A549 (cell line): ENCODE measurements around the gene ZFPM1. TPM values are rescaled to one million over a fixed set of nuclear protein-coding genes. Genes with fewer than 3 reads are reported as not detected.

Experiments
- ATAC-seq, 2 experiments: fragments of 200-7000 bp in 1 of 2; fragments of >200 bp in 1 of 2; cut with Nextera tagmentation in 1 of 2; cut with Tn5 transposase in 1 of 2; 3 replicates each; pipeline versions ENCODE4 v1.8.0 to v1.9.1; 2018 to 2020; ENCODE audit warnings: mild to moderate bottlenecking in 1 of 2, moderate library complexity in 1 of 2
- CTCF ChIA-PET: fragments of 300-600 bp; sonication (Branson Sonifier 250); formaldehyde crosslinking; extraction: SDS; loops from one replicate; lab custom pipeline; 2021; ENCODE audit warnings: antibody characterized with exemption, inconsistent platforms; lab: Yijun Ruan, JAX
- POLR2A ChIA-PET: fragments of 350-600 bp; formaldehyde crosslinking; extraction: SDS; loops from one replicate; lab custom pipeline; 2021; ENCODE audit warnings: antibody characterized with exemption, inconsistent platforms; lab: Yijun Ruan, JAX
- DNase-seq, 2 experiments: peaks; one replicate each; pipeline versions ENCODE4 v3.0.0 to v3.0.0-alpha.2; 2011 to 2016; ENCODE audit warnings: low read depth in 1 of 2, low spot score in 1 of 2
- FAIRE-seq: peaks from 2 replicates; lab custom pipeline; 2011; peaks lifted over from hg19 to GRCh38; lab: Jason Lieb, UNC
- H3K27ac ChIP-seq, 2 experiments: fragments of >200 bp; sonication (Bioruptor Twin); formaldehyde crosslinking; 3 replicates each; pipeline ENCODE4 v1.5.1; 2016 to 2017
- H3K4me1 ChIP-seq: fragments of >200 bp; sonication (Bioruptor Twin); formaldehyde crosslinking; 3 replicates; pipeline ENCODE4 v1.6.1; 2016
- H3K4me2 ChIP-seq: fragments of >200 bp; sonication (Bioruptor Twin); formaldehyde crosslinking; 3 replicates; pipeline ENCODE4 v1.6.1; 2016
- H3K4me3 ChIP-seq: fragments of >200 bp; sonication (Bioruptor Twin); formaldehyde crosslinking; 3 replicates; pipeline ENCODE4 v1.5.1; 2016
- H3K9me3 ChIP-seq: fragments of >200 bp; sonication (Bioruptor Twin); formaldehyde crosslinking; 3 replicates; pipeline ENCODE4 v1.6.1; 2016
- CEBPB ChIP-seq, 2 experiments: fragments of >200 bp in 1 of 2; sonication (Bioruptor Twin) in 1 of 2; formaldehyde crosslinking in 1 of 2; IDR thresholded peaks; 2 replicates each; pipeline ENCODE4 v1.6.1; 2012 to 2016
- GATA3 ChIP-seq: IDR thresholded peaks from 2 replicates; pipeline ENCODE4 v1.6.1; 2012; ENCODE audit warnings: borderline replicate concordance
- HDAC2 ChIP-seq: fragments of 200-600 bp; sonication (generic); IDR thresholded peaks from 2 replicates; pipeline ENCODE4 v1.6.1; 2016
- HEYL ChIP-seq: fragments of 250-450 bp; sonication (Bioruptor Pico); IDR thresholded peaks from 2 replicates; pipeline ENCODE4 v1.8.0; 2021; ENCODE audit warnings: mild to moderate bottlenecking, moderate library complexity
- KDM1A ChIP-seq: fragments of 200-600 bp; sonication (generic); IDR thresholded peaks from 2 replicates; pipeline ENCODE4 v1.6.1; 2016; ENCODE audit warnings: low read depth, mild to moderate bottlenecking
- KDM5A ChIP-seq: fragments of 200-600 bp; sonication (generic); IDR thresholded peaks from 2 replicates; pipeline ENCODE4 v1.6.1; 2016; ENCODE audit warnings: antibody characterized with exemption, mild to moderate bottlenecking
- MAZ ChIP-seq: fragments of 150-350 bp; IDR thresholded peaks from 2 replicates; pipeline ENCODE4 v1.6.1; 2014; ENCODE audit warnings: antibody characterized with exemption, low read depth, low read length, borderline replicate concordance
- NFE2L2 ChIP-seq: fragments of 150-350 bp; conservative IDR thresholded peaks from 2 replicates; pipeline ENCODE4 v1.6.1; 2014; ENCODE audit warnings: low read length
- NPAS2 ChIP-seq: fragments of 250-450 bp; sonication (Bioruptor Pico); IDR thresholded peaks from 2 replicates; pipeline ENCODE4 v1.8.0; 2022; ENCODE audit warnings: mild to moderate bottlenecking, moderate library complexity, borderline replicate concordance
- NR3C1 ChIP-seq: fragments of >200 bp; sonication (Bioruptor Twin); formaldehyde crosslinking; IDR thresholded peaks from 3 replicates; pipeline ENCODE4 v1.6.1; 2017
- TFCP2L1 ChIP-seq: fragments of 250-450 bp; sonication (Bioruptor Pico); IDR thresholded peaks from 2 replicates; pipeline ENCODE4 v1.5.0; 2021; ENCODE audit warnings: mild to moderate bottlenecking
- ZFP36 ChIP-seq: fragments of 450-650 bp; IDR thresholded peaks from 2 replicates; pipeline ENCODE4 v1.6.1; 2014; ENCODE audit warnings: borderline replicate concordance; ENCODE audit not compliant: partially characterized antibody
- ZNF302 ChIP-seq: fragments of 250-450 bp; sonication (Bioruptor Pico); IDR thresholded peaks from 2 replicates; pipeline ENCODE4 v1.9.0; 2021; ENCODE audit warnings: inconsistent platforms, mild to moderate bottlenecking, moderate library complexity
- ZSCAN20 ChIP-seq: fragments of 250-450 bp; sonication (Bioruptor Pico); IDR thresholded peaks from 2 replicates; pipeline ENCODE4 v1.8.0; 2022; ENCODE audit warnings: mild to moderate bottlenecking, moderate library complexity
- WGBS: methylation state at CpG from one replicate; pipeline ENCODE4 v1.1.6; 2017; ENCODE audit errors: missing lambda C conversion rate; 5-methylcytosine and 5-hydroxymethylcytosine counted together
- polyA plus RNA-seq, 4 experiments: library from polyadenylated mRNA; depleted of rRNA in 3 of 4; stranded (reverse); fragments of >200 nt; fragmentation: RNase III in 1 of 4; extraction: RNeasy Plus Mini Kit Qiagen cat#74134 plus additional on column Dnase treatment in 1 of 4; gene quantifications; 2 replicates in 3 of 4; 3 replicates in 1 of 4; pipeline ENCODE4 v1.2.3, GENCODE V29; 2011 to 2017
- TF ChIP-seq, protein P1 (sequence below): fragments of >200 bp; sonication (Bioruptor Twin); formaldehyde crosslinking; IDR thresholded peaks from 3 replicates; pipeline ENCODE4 v1.5.1; 2016
- TF ChIP-seq, protein P2 (sequence below): fragments of >200 bp; sonication (Bioruptor Twin); formaldehyde crosslinking; IDR thresholded peaks from 3 replicates; pipeline ENCODE4 v1.6.1; 2016
- TF ChIP-seq, protein P3 (sequence below): fragments of 250-450 bp; sonication (Bioruptor Pico); IDR thresholded peaks from 2 replicates; pipeline ENCODE4 v1.5.0; 2021; ENCODE audit warnings: mild to moderate bottlenecking, moderate library complexity, borderline replicate concordance
- TF ChIP-seq, protein P4 (sequence below): IDR thresholded peaks from 2 replicates; pipeline ENCODE4 v1.6.1; 2012
- TF ChIP-seq, protein P5 (sequence below): IDR thresholded peaks from 2 replicates; pipeline ENCODE4 v1.6.1; 2012
- TF ChIP-seq, protein P6 (sequence below): fragments of >200 bp; sonication (Bioruptor Twin); formaldehyde crosslinking; IDR thresholded peaks from 2 replicates; pipeline ENCODE4 v1.6.1; 2016

The ZFPM1 gene
- polyA plus RNA-seq, 2 of the 4 experiments (the other 2 are of a cell fraction), result 0.36 to 2.5 TPM

DNA sequence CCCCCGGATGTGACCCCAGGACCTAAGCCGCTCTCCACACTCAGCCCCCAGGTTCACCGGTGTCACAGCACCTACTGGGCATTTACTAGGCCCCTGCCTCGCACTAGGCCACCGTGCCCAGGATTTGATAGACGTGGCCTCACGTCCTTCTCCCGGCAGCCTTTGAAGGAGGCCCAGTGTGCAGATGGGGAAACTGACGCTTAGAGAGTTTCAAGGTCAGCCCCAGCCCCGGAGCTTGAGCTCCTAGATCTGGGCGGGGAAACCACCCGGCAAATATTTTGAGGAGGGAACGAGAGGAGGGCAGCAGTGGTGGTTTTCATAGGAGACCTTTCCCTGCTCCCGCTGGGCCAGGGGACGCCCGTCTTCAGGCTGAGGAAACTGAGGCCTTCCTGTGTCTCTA lies 10.3 kb downstream of the ZFPM1 start:
- H3K4me3 ChIP-seq, result no peak overlapping the region
- POLR2A ChIA-PET, result no interaction called here
- TF ChIP-seq, protein P1, sequence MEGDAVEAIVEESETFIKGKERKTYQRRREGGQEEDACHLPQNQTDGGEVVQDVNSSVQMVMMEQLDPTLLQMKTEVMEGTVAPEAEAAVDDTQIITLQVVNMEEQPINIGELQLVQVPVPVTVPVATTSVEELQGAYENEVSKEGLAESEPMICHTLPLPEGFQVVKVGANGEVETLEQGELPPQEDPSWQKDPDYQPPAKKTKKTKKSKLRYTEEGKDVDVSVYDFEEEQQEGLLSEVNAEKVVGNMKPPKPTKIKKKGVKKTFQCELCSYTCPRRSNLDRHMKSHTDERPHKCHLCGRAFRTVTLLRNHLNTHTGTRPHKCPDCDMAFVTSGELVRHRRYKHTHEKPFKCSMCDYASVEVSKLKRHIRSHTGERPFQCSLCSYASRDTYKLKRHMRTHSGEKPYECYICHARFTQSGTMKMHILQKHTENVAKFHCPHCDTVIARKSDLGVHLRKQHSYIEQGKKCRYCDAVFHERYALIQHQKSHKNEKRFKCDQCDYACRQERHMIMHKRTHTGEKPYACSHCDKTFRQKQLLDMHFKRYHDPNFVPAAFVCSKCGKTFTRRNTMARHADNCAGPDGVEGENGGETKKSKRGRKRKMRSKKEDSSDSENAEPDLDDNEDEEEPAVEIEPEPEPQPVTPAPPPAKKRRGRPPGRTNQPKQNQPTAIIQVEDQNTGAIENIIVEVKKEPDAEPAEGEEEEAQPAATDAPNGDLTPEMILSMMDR, result no peak
- no peak for TF ChIP-seq HEYL (CRISPR knock-in tag)
- TF ChIP-seq, protein P2, sequence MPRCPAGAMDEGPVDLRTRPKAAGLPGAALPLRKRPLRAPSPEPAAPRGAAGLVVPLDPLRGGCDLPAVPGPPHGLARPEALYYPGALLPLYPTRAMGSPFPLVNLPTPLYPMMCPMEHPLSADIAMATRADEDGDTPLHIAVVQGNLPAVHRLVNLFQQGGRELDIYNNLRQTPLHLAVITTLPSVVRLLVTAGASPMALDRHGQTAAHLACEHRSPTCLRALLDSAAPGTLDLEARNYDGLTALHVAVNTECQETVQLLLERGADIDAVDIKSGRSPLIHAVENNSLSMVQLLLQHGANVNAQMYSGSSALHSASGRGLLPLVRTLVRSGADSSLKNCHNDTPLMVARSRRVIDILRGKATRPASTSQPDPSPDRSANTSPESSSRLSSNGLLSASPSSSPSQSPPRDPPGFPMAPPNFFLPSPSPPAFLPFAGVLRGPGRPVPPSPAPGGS, result no peak
- no peak for TF ChIP-seq KDM5A
- no peak for TF ChIP-seq NR3C1
- TF ChIP-seq, protein P3, sequence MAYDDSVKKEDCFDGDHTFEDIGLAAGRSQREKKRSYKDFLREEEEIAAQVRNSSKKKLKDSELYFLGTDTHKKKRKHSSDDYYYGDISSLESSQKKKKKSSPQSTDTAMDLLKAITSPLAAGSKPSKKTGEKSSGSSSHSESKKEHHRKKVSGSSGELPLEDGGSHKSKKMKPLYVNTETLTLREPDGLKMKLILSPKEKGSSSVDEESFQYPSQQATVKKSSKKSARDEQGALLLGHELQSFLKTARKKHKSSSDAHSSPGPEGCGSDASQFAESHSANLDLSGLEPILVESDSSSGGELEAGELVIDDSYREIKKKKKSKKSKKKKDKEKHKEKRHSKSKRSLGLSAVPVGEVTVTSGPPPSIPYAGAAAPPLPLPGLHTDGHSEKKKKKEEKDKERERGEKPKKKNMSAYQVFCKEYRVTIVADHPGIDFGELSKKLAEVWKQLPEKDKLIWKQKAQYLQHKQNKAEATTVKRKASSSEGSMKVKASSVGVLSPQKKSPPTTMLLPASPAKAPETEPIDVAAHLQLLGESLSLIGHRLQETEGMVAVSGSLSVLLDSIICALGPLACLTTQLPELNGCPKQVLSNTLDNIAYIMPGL, result no peak
- TF ChIP-seq, protein P4, sequence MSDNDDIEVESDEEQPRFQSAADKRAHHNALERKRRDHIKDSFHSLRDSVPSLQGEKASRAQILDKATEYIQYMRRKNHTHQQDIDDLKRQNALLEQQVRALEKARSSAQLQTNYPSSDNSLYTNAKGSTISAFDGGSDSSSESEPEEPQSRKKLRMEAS, result no peak
- TF ChIP-seq ZFP36, result no peak
- no peak for TF ChIP-seq ZSCAN20
- TF ChIP-seq MAZ, result no peak
- TF ChIP-seq, all 56 proteins: peak for 0
- 87% methylated on average over 13 of the region's 16 CpGs for WGBS
- no peak for DNase-seq
- peaks cover 19% of the 10 kb centered on the region for H3K4me1 ChIP-seq
- H3K9me3 ChIP-seq, result no peaks in the 10 kb centered on the region
- H3K27ac ChIP-seq, result no peak overlapping the region
- no peak for FAIRE-seq
- CTCF ChIA-PET, result interaction anchor here (1.0 kb wide), 1 partner anchor 99 kb away, joined by 3 read pairs; no protein-coding TSS in a partner anchor
- H3K4me2 ChIP-seq, result no peak overlapping the region
- no peak for ATAC-seq

DNA sequence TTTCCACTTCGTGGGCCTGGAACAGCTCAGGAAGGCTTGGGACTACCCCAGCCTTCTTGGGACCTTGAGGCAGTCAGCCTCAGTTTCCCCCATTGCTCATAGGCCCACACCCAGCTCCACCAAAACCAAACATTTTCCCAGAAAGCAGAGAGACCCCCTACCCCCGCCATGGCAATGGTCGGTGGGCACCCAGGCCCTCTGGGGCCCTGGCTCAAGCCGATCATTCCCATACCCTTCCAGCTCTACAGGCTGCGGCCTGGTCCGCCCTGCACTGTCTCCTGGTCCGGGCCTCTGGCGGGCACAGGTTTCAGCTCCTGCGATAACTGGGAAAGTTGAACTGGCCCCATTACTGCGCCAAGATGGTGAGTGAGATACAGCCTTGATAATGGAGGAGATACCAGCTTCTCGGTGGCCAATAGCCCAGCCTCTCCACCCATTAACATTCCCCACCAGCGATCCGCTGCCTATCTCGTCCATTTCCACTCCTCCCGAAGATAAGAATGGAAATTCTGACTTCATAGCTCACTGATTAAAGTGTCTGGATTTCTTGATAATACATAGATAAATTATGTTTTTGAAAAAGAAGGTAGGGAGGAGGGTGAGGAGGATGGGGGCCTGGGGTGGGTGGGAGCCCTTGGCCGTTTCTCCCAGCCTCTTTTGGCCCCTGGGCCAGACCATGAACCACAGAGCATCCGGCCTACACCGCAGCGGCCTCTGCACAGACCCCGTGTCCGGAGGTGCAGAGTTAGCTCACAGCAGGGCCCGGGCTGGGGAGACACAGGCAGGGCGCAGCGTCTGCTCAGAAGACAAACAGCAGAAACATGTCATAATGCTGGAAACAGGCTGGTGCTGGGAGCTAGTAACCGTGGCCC lies 11.6 kb downstream of the ZFPM1 start:
- H3K4me1 ChIP-seq, result peaks cover 24% of the 10 kb centered on the region
- no peak for DNase-seq
- TF ChIP-seq CEBPB (IDR thresholded peaks at IDR 0.05) (no peak), GATA3 (no peak), KDM1A (no peak), HEYL (CRISPR knock-in tag) (no peak), ZNF302 (CRISPR knock-in tag) (no peak), TFCP2L1 (CRISPR knock-in tag) (no peak)
- H3K4me2 ChIP-seq, result no peak overlapping the region
- H3K9me3 ChIP-seq, result no peaks in the 10 kb centered on the region
- FAIRE-seq, result no peak
- H3K27ac ChIP-seq, result no peak overlapping the region
- CTCF ChIA-PET, result interaction anchor here (1.2 kb wide), 1 partner anchor 703 kb away, joined by 4 read pairs; no protein-coding TSS in a partner anchor
- POLR2A ChIA-PET, result no interaction called here
- 89% methylated on average over 25 of the region's 25 CpGs for WGBS
- H3K4me3 ChIP-seq, result no peak overlapping the region
- no peak for ATAC-seq

DNA sequence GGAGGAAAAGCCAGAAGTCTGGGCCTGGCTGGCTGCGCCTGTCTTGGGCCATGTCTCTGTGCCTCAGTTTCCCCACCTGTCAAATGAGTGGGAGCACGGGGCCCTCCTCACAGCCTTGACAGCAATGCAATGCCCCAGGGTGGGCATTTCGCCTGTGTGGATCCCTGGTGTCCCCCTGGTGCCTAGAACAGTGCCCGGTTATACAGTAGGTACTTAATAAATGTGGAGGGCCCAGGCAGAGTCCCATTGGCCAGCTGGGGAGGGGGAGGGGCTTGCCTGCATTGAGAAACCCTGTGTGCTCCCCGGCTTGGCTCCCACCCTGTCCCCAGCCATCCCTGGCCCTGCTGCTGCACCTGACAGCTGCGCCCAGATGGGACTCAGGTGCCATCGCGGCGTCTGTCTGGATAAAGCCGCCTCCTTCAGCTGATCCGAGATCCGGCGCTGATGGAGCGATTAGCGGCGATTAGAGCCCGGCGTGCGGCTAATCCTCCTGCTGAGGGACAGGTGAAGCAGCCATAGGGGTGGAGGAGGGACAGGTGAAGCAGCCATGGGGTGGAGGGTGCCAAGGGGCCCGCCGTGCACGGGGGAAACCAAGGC lies 12.4 kb downstream of the ZFPM1 start:
- FAIRE-seq, result no peak
- peaks cover 24% of the 10 kb centered on the region for H3K4me1 ChIP-seq
- no peak for DNase-seq
- no peak overlapping the region for H3K27ac ChIP-seq
- H3K9me3 ChIP-seq, result no peaks in the 10 kb centered on the region
- WGBS, result 87% methylated on average over 21 of the region's 22 CpGs
- H3K4me3 ChIP-seq, result no peak overlapping the region
- H3K4me2 ChIP-seq, result no peak overlapping the region
- CTCF ChIA-PET, result interaction anchor here (1.2 kb wide), 1 partner anchor 702 kb away, joined by 4 read pairs; no protein-coding TSS in a partner anchor
- TF ChIP-seq TFCP2L1 (CRISPR knock-in tag) (no peak), KDM5A (no peak), NPAS2 (no peak), NFE2L2 (no peak), HDAC2 (no peak), KDM1A (no peak)
- TF ChIP-seq, protein P5, sequence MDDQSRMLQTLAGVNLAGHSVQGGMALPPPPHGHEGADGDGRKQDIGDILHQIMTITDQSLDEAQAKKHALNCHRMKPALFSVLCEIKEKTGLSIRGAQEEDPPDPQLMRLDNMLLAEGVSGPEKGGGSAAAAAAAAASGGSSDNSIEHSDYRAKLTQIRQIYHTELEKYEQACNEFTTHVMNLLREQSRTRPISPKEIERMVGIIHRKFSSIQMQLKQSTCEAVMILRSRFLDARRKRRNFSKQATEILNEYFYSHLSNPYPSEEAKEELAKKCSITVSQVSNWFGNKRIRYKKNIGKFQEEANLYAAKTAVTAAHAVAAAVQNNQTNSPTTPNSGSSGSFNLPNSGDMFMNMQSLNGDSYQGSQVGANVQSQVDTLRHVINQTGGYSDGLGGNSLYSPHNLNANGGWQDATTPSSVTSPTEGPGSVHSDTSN, result no peak
- TF ChIP-seq, protein P6, sequence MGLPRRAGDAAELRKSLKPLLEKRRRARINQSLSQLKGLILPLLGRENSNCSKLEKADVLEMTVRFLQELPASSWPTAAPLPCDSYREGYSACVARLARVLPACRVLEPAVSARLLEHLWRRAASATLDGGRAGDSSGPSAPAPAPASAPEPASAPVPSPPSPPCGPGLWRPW, result no peak
- no peak for ATAC-seq
- POLR2A ChIA-PET, result no interaction called here
